GM12892 (cell line): ENCODE results near the gene LOXHD1.

Experiments
- POLR2A ChIP-seq: IDR thresholded peaks from 2 replicates; pipeline ENCODE4 v1.6.1; 2011; ENCODE audit warnings: low read depth, low read length, control low read depth
- POLR2AphosphoS5 ChIP-seq: IDR thresholded peaks from 2 replicates; pipeline ENCODE4 v1.6.1; 2011; ENCODE audit warnings: low read depth, low read length, control low read depth

GRCh38 chr18:46481048-46481846 is 175.8 kb downstream of the LOXHD1 start:
- TF ChIP-seq POLR2AphosphoS5, result no peak
- TF ChIP-seq POLR2A, result no peak
